H1 (cell line): Measurements from ENCODE around the gene TAS1R3. TPM values are rescaled to one million over a fixed set of nuclear protein-coding genes. Genes with fewer than 3 reads are reported as not detected.

Experiments
- CTCF ChIA-PET: fragments of 300-600 bp; sonication (Branson Sonifier 250); formaldehyde crosslinking; loops from one replicate; lab custom pipeline; 2021; ENCODE audit not compliant: partially characterized antibody; lab: Charles Lee
- POLR2A ChIA-PET: fragments of 300-600 bp; sonication (Branson Sonifier 250); formaldehyde crosslinking; loops from one replicate; lab custom pipeline; 2021; ENCODE audit warnings: inconsistent platforms; ENCODE audit not compliant: partially characterized antibody; lab: Charles Lee
- DNase-seq, 2 experiments: peaks; one replicate each; pipeline versions ENCODE4 v3.0.0 to v3.0.0-alpha.2; 2010 to 2022; ENCODE audit warnings: low spot score in 2 of 2, low read depth in 1 of 2, mixed read lengths in 1 of 2
- FAIRE-seq: peaks from 2 replicates; lab custom pipeline; 2011; peaks lifted over from hg19 to GRCh38; lab: Jason Lieb, UNC
- H2AFZ ChIP-seq: 2 replicates; pipeline ENCODE4 v1.8.1; 2012; ENCODE audit warnings: low read length, inconsistent platforms
- H2AK5ac ChIP-seq: 2 replicates; pipeline ENCODE4 v1.6.1; 2013; ENCODE audit warnings: low read depth, low read length
- H2BK120ac ChIP-seq: replicated peaks from 2 replicates; pipeline ENCODE3; 2013; ENCODE audit warnings: low read depth, low read length, inconsistent platforms
- H2BK12ac ChIP-seq: 2 replicates; pipeline ENCODE4 v1.6.1; 2013; ENCODE audit warnings: low read depth, low read length
- H2BK15ac ChIP-seq: 2 replicates; pipeline ENCODE4 v1.6.1; 2013; ENCODE audit warnings: low read length
- H2BK20ac ChIP-seq: 2 replicates; pipeline ENCODE4 v1.6.1; 2013; ENCODE audit warnings: low read length
- H2BK5ac ChIP-seq: 2 replicates; pipeline ENCODE4 v1.6.1; 2013; ENCODE audit warnings: low read depth, low read length
- H3K14ac ChIP-seq: 2 replicates; pipeline ENCODE4 v1.6.1; 2013; ENCODE audit warnings: inconsistent platforms; ENCODE audit not compliant: insufficient read length
- H3K18ac ChIP-seq: 2 replicates; pipeline ENCODE4 v1.6.1; 2013; ENCODE audit warnings: low read length; ENCODE audit errors: extremely low read depth
- H3K23ac ChIP-seq: 2 replicates; pipeline ENCODE4 v1.6.1; 2013; ENCODE audit warnings: inconsistent platforms; ENCODE audit not compliant: insufficient read length
- H3K23me2 ChIP-seq: 2 replicates; pipeline ENCODE4 v1.6.1; 2013; ENCODE audit warnings: low read depth, low read length
- H3K27ac ChIP-seq: 2 replicates; pipeline ENCODE4 v1.6.1; 2011; ENCODE audit warnings: low read depth, low read length, inconsistent platforms
- H3K27me3 ChIP-seq, 4 experiments: replicated peaks in 1 of 4; 1 replicate in 1 of 4; 2 replicates in 3 of 4; pipeline versions ENCODE4 v1.6.1 to v1.8.1; 2011 to 2013; ENCODE audit warnings: low read length in 3 of 4, mild to moderate bottlenecking in 3 of 4, inconsistent platforms in 2 of 4, mixed read lengths in 2 of 4, moderate library complexity in 1 of 4; ENCODE audit not compliant: control insufficient read depth in 3 of 4, insufficient read depth in 3 of 4; ENCODE audit errors: extremely low read depth in 1 of 4
- H3K36me3 ChIP-seq, 4 experiments: 2 replicates each; pipeline versions ENCODE4 v1.6.1 to v1.8.1; 2011 to 2013; ENCODE audit warnings: mild to moderate bottlenecking in 4 of 4, low read length in 3 of 4, moderate library complexity in 2 of 4, control low read depth in 1 of 4, inconsistent platforms in 1 of 4; ENCODE audit not compliant: insufficient read depth in 4 of 4, control insufficient read depth in 2 of 4
- H3K4ac ChIP-seq: replicated peaks from 2 replicates; pipeline ENCODE3; 2013; ENCODE audit warnings: low read length, low read depth, mixed read lengths, inconsistent platforms; ENCODE audit not compliant: insufficient read length
- H3K4me1 ChIP-seq, 4 experiments: replicated peaks in 1 of 4; 1 replicate in 1 of 4; 2 replicates in 3 of 4; pipeline versions ENCODE4 v1.6.1 to v1.8.1; 2011 to 2013; ENCODE audit warnings: low read length in 3 of 4, inconsistent platforms in 2 of 4, mixed read lengths in 1 of 4; ENCODE audit not compliant: insufficient read depth in 4 of 4, control insufficient read depth in 3 of 4
- H3K4me2 ChIP-seq, 2 experiments: 2 replicates each; pipeline versions ENCODE4 v1.6.1 to v1.8.1; 2011 to 2013; ENCODE audit warnings: low read depth in 2 of 2, low read length in 2 of 2, control low read depth in 1 of 2, inconsistent platforms in 1 of 2, mild to moderate bottlenecking in 1 of 2; ENCODE audit not compliant: insufficient read depth in 1 of 2
- H3K4me3 ChIP-seq, 4 experiments: fragments of 200-600, 300-600 bp in 1 of 4; sonication (generic), shearing (Covaris generic), sonication (Bioruptor Twin) in 1 of 4; 2 replicates each; pipeline versions ENCODE4 v1.5.1 to v1.8.1; 2011 to 2016; ENCODE audit warnings: low read length in 4 of 4, low read depth in 3 of 4, control low read depth in 2 of 4, inconsistent platforms in 2 of 4, mild to moderate bottlenecking in 2 of 4, mixed read lengths in 1 of 4, moderate library complexity in 1 of 4; ENCODE audit not compliant: insufficient read depth in 2 of 4; ENCODE audit errors: extremely low read depth in 1 of 4
- H3K56ac ChIP-seq: replicated peaks from 2 replicates; pipeline ENCODE3; 2013; ENCODE audit warnings: low read depth, mild to moderate bottlenecking, mixed read lengths, low read length, inconsistent platforms; ENCODE audit not compliant: insufficient read length
- H3K79me1 ChIP-seq: 2 replicates; pipeline ENCODE4 v1.6.1; 2013; ENCODE audit warnings: low read depth, low read length, control low read depth
- H3K79me2 ChIP-seq, 2 experiments: 2 replicates each; pipeline versions ENCODE4 v1.6.1 to v1.8.1; 2012 to 2013; ENCODE audit warnings: low read length in 2 of 2, mild to moderate bottlenecking in 2 of 2, inconsistent platforms in 1 of 2; ENCODE audit not compliant: insufficient read depth in 2 of 2, control insufficient read depth in 1 of 2
- H3K9ac ChIP-seq, 4 experiments: replicated peaks in 1 of 4; 1 replicate in 1 of 4; 2 replicates in 3 of 4; pipeline versions ENCODE4 v1.6.1 to v1.8.1; 2011 to 2013; ENCODE audit warnings: low read depth in 3 of 4, low read length in 3 of 4, control low read depth in 2 of 4, mild to moderate bottlenecking in 2 of 4, moderate library complexity in 2 of 4, inconsistent platforms in 1 of 4; ENCODE audit errors: extremely low read depth in 1 of 4
- H3K9me3 ChIP-seq, 2 experiments: 2 replicates each; pipeline versions ENCODE4 v1.6.1 to v1.8.1; 2012 to 2013; ENCODE audit warnings: mild to moderate bottlenecking in 2 of 2, moderate library complexity in 2 of 2, control low read depth in 1 of 2, inconsistent platforms in 1 of 2, low read depth in 1 of 2, low read length in 1 of 2, mixed read lengths in 1 of 2; ENCODE audit not compliant: insufficient read depth in 2 of 2
- H4K20me1 ChIP-seq, 2 experiments: replicated peaks in 1 of 2; 2 replicates each; pipeline versions ENCODE3 to v1.8.1; 2011 to 2013; ENCODE audit warnings: inconsistent platforms in 2 of 2, low read length in 2 of 2, mild to moderate bottlenecking in 1 of 2; ENCODE audit not compliant: insufficient read depth in 2 of 2, control insufficient read depth in 1 of 2
- H4K5ac ChIP-seq: 2 replicates; pipeline ENCODE4 v1.6.1; 2013; ENCODE audit warnings: low read length, low read depth, mixed read lengths, inconsistent platforms; ENCODE audit not compliant: insufficient read length
- H4K8ac ChIP-seq: 2 replicates; pipeline ENCODE4 v1.8.0; 2013; ENCODE audit warnings: mild to moderate bottlenecking, moderate library complexity, low read length, inconsistent platforms; ENCODE audit not compliant: insufficient read depth; ENCODE audit errors: extremely low read depth
- H4K91ac ChIP-seq: replicated peaks from 2 replicates; pipeline ENCODE3; 2013; ENCODE audit warnings: low read length, mixed read lengths, inconsistent platforms; ENCODE audit not compliant: insufficient read length
- BCL11A ChIP-seq, 2 experiments: IDR thresholded peaks; one replicate each; pipeline ENCODE4 v1.6.1; 2011; ENCODE audit warnings: low read depth in 2 of 2, low read length in 2 of 2, mild to moderate bottlenecking in 2 of 2
- CHD1 ChIP-seq: IDR thresholded peaks from 2 replicates; pipeline ENCODE4 v1.6.1; 2012; ENCODE audit warnings: low read depth, low read length, improper control_type of control experiment
- SP1 ChIP-seq: IDR thresholded peaks from 2 replicates; pipeline ENCODE4 v1.6.1; 2011; ENCODE audit warnings: low read depth, low read length
- TEAD4 ChIP-seq: IDR thresholded peaks from 2 replicates; pipeline ENCODE4 v1.6.1; 2012; ENCODE audit warnings: low read depth, low read length, inconsistent platforms, mixed read lengths
- WGBS, 2 experiments: shearing (Covaris generic) in 1 of 2; methylation state at CpG; one replicate each; pipeline versions ENCODE4 v1.1.6 to v1.1.7; 2013 to 2015; ENCODE audit warnings: low lambda C conversion rate in 2 of 2, mixed read lengths in 2 of 2, inconsistent platforms in 1 of 2, low coverage in 1 of 2, missing lambda C conversion rate in 1 of 2; ENCODE audit not compliant: insufficient replicate concordance in 2 of 2, insufficient coverage in 1 of 2, insufficient read length in 1 of 2; ENCODE audit errors: extremely low coverage in 1 of 2, missing lambda C conversion rate in 1 of 2; 5-methylcytosine and 5-hydroxymethylcytosine counted together
- polyA plus RNA-seq, 7 experiments: library from polyadenylated mRNA; depleted of rRNA in 3 of 7; stranded (reverse) in 5 of 7; unstranded in 2 of 7; fragments of >200 nt in 5 of 7; fragments of 200-250 nt in 2 of 7; gene quantifications; 1 replicate in 5 of 7; 2 replicates in 1 of 7; 4 replicates in 1 of 7; pipeline versions ENCODE4 v1.2.1 to v1.2.3, GENCODE V29; 2011 to 2013; ENCODE audit warnings: missing spikeins in 2 of 7, mixed read lengths in 2 of 7
- total RNA-seq: library from RNA; stranded (reverse); fragmentation: NEBNext Ultra II Directional; extraction: Animal tissue kit (Norgen Biotek cat#: 25700); gene quantifications from 2 replicates; pipeline ENCODE4 v1.2.1, GENCODE V29; 2021

TAS1R3 gene
- total and polyA plus RNA-seq, 2 of the 8 experiments (the other 6 are each of a cell fraction or from before 2014, with no cell fraction given), result 0.03 to 0.19 TPM

- WGBS, 2 experiments, result 88% methylated on average over 20 of the region's 20 CpGs; no CpG with 5 or more reads in 1 of the 2 experiments
- no peak for TF ChIP-seq BCL11A (IDR thresholded peaks at IDR 0.05; ENCODE audit: low read depth in 2 of 2, low read length in 2 of 2)
- TF ChIP-seq CHD1, result no peak
- TF ChIP-seq TEAD4, result peak; percentile 54; the same call in 1 of the 2 replicates
- no peak for TF ChIP-seq SP1
- TF ChIP-seq, all 59 proteins: peak for 1
- 0 out of 4 replicates have a peak overlapping the region, but pooled peaks of 1 of the 2 experiments have one; percentile 1 for H3K4me2 ChIP-seq
- H4K8ac ChIP-seq, result no peak overlapping the region; the same call in 1 of the 2 replicates
- peaks cover 2 to 23% (median 17%) of the 10 kb centered on the region in 4 experiments for H3K4me1 ChIP-seq
- no peak overlapping the region for H4K5ac ChIP-seq
- H4K91ac ChIP-seq, result peak overlapping the region; percentile 94
- no peak overlapping the region for H2AFZ ChIP-seq
- H3K79me1 ChIP-seq, result no peaks in the 10 kb centered on the region
- H2BK15ac ChIP-seq, result peak overlapping the region; percentile 97
- H2BK12ac ChIP-seq, result peak overlapping the region; percentile 95
- H3K14ac ChIP-seq, result no peak overlapping the region
- no peaks in the 10 kb centered on the region for H3K79me2 ChIP-seq
- POLR2A ChIA-PET, result interaction anchor here (1.8 to 4.0 kb wide), 3 partner anchors 10 to 24 kb away, joined by 6 to 19 read pairs (median 17); partner anchors contain the start of gene AURKAIP1
- 0 out of 2 replicates have a peak overlapping the region, but pooled peaks have one; percentile 87 for H2BK20ac ChIP-seq
- H3K36me3 ChIP-seq, result no peaks in the 10 kb centered on the region
- H3K4me3 ChIP-seq, result no peak overlapping the region
- peak overlapping the region in 1 of 4 experiments; percentile 12; a peak in 2 of 7 replicates for H3K9ac ChIP-seq
- peak overlapping the region; percentile 15 for H2BK120ac ChIP-seq
- no peaks in the 10 kb centered on the region; a peak in 4 of 7 replicates for H3K27me3 ChIP-seq
- peak overlapping the region; percentile 96 for H2AK5ac ChIP-seq
- no peak for FAIRE-seq
- peak overlapping the region; percentile 66; the same call in 1 of the 2 replicates for H2BK5ac ChIP-seq
- H3K23ac ChIP-seq, result no peak overlapping the region
- no peaks in the 10 kb centered on the region for H4K20me1 ChIP-seq
- CTCF ChIA-PET, result interaction anchor here (1.1 kb wide), 1 partner anchor 45 kb away, joined by 3 read pairs; no protein-coding TSS in a partner anchor
- no peaks in the 10 kb centered on the region for H3K9me3 ChIP-seq
- no peak overlapping the region for H3K27ac ChIP-seq
- peak overlapping the region; percentile 99 for H3K4ac ChIP-seq
- H3K56ac ChIP-seq, result no peak overlapping the region
- H3K23me2 ChIP-seq, result no peaks in the 10 kb centered on the region; the same call in 1 of the 2 replicates
- DNase-seq, result no peak
- peak overlapping the region; percentile 65 for H3K18ac ChIP-seq
Observed at GRCh38 chr1:1360506-1361169, 29.6 kb downstream of the TAS1R3 start.
